Esophagus muscularis mucosa (tissue), 4 donors: Measurements from ENCODE around the gene GALNT6. TPM values are rescaled to one million over a fixed set of nuclear protein-coding genes. Genes with fewer than 3 reads are reported as not detected.
"Not testable (repeated sequence)": the region's sequence is repeated elsewhere in the genome, so short reads cannot be mapped to it uniquely, and the experiment has no call there.

Experiments
- DNase-seq: peaks from one replicate; pipeline ENCODE4 v3.0.0-alpha.2; 2017; ENCODE audit errors: extremely low spot score
- H3K27ac ChIP-seq, 4 donors: fragments of 200-600 bp; sonication (generic); replicated peaks in 1 of 4; 1 replicate in 3 of 4; 2 replicates in 1 of 4; pipeline ENCODE4 v1.5.1; 2016 to 2019; ENCODE audit warnings: mild to moderate bottlenecking in 1 of 4
- H3K27me3 ChIP-seq, 4 donors: fragments of 200-600 bp; sonication (generic); one replicate each; pipeline versions ENCODE4 v1.5.1 to v1.6.0; 2016 to 2019
- H3K36me3 ChIP-seq, 4 donors: fragments of 200-600 bp; sonication (generic); one replicate each; pipeline ENCODE4 v1.5.1; 2016 to 2019
- H3K4me1 ChIP-seq, 4 donors: fragments of 200-600 bp; sonication (generic); one replicate each; pipeline ENCODE4 v1.5.1; 2016 to 2019
- H3K4me3 ChIP-seq, 4 donors: fragments of 200-600 bp; sonication (generic); 1 replicate in 2 of 4; 2 replicates in 2 of 4; pipeline ENCODE4 v1.5.1; 2016 to 2019; ENCODE audit warnings: mild to moderate bottlenecking in 4 of 4, moderate library complexity in 1 of 4
- H3K9me3 ChIP-seq, 4 donors: fragments of 200-600 bp; sonication (generic); 1 replicate in 3 of 4; 2 replicates in 1 of 4; pipeline ENCODE4 v1.5.1; 2016 to 2019
- EP300 ChIP-seq: sonication (generic); formaldehyde crosslinking; IDR thresholded peaks from one replicate; pipeline ENCODE4 v1.6.1; 2017; ENCODE audit warnings: antibody characterized with exemption
- POLR2A ChIP-seq: fragments of 450-650 bp; IDR thresholded peaks from one replicate; pipeline ENCODE4 v1.6.1; 2017; ENCODE audit warnings: antibody characterized with exemption, moderate library complexity, mild to moderate bottlenecking, low read depth
- POLR2AphosphoS5 ChIP-seq, 2 donors: sonication (generic); formaldehyde crosslinking; IDR thresholded peaks; one replicate each; pipeline ENCODE4 v1.6.1; 2017; ENCODE audit warnings: antibody characterized with exemption in 2 of 2
- WGBS: methylation state at CpG from one replicate; pipeline ENCODE4 v1.1.5; 2018; 5-methylcytosine and 5-hydroxymethylcytosine counted together
- intact Hi-C: fragments of 100-400 bp; cut with DNase I; formaldehyde crosslinking; loops from one replicate; pipeline ENCODE4 v1.15.1; 2023
- total RNA-seq, 4 donors: library from RNA; depleted of rRNA; stranded (reverse); fragments of >200 nt; gene quantifications; one replicate each; pipeline versions ENCODE4 v1.1.0 to v1.2.1, GENCODE V29; 2016
- TF ChIP-seq, protein P1 (sequence below), 3 experiments: fragments of 200-600 bp in 2 of 3; fragments of 450-650 bp in 1 of 3; sonication (generic) in 2 of 3; IDR thresholded peaks; one replicate each; pipeline ENCODE4 v1.5.1; 2017 to 2019; ENCODE audit warnings: antibody characterized with exemption in 3 of 3, mild to moderate bottlenecking in 2 of 3, moderate library complexity in 1 of 3

Gene GALNT6
- total RNA-seq, 4 donors from 2014 or later = 1.4 to 5.8 (median 3.1) TPM

DNA sequence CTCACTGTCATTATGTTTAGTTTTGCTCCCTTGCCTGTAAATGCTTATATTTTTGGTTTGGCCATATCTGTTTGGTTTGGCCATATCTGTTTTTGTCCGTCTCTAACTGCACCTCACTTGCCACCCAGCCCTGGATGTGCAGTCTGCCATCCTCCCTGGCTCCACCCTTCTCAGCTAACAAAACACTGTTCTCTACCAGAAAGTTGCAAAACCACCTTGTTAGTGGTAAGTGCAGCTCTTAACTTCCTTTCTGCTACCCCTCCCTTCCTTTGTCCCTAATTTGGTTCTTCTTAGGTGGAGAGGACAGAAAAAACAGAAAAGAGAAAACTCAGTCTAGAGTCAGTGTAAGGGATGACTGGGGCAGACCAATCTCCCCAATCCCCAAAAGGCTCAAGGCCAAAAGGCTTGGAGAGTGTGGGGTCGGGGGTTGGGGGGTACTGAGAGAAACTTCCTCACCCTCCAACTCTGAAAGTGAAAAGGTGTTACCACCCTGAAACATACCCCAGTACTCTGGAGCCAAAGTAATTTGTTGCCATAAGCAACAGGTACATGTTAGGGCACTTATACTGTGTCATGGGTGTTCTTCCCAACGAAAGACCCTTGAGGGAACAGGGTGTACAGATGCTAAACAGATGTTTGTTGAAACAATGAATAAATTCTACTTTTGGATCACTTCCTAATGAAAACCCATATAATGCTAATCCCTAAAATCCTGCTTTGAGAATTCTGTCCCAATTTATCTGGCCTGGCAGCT is 72.2 kb downstream of the GALNT6 start:
- WGBS = 58% methylated on average over 3 of the region's 3 CpGs
- Histone ChIP-seq H3K36me3 (no peaks in the 10 kb centered on the region), H3K4me1 (no peaks in the 10 kb centered on the region), H3K27ac (no peak overlapping the region), H3K4me3 (no peak overlapping the region), H3K27me3 (peaks cover 0 to 10% (median 0%) of the 10 kb centered on the region in 4 donors), H3K9me3 (no peaks in the 10 kb centered on the region)
- DNase-seq = no peak
- TF ChIP-seq, protein P1, sequence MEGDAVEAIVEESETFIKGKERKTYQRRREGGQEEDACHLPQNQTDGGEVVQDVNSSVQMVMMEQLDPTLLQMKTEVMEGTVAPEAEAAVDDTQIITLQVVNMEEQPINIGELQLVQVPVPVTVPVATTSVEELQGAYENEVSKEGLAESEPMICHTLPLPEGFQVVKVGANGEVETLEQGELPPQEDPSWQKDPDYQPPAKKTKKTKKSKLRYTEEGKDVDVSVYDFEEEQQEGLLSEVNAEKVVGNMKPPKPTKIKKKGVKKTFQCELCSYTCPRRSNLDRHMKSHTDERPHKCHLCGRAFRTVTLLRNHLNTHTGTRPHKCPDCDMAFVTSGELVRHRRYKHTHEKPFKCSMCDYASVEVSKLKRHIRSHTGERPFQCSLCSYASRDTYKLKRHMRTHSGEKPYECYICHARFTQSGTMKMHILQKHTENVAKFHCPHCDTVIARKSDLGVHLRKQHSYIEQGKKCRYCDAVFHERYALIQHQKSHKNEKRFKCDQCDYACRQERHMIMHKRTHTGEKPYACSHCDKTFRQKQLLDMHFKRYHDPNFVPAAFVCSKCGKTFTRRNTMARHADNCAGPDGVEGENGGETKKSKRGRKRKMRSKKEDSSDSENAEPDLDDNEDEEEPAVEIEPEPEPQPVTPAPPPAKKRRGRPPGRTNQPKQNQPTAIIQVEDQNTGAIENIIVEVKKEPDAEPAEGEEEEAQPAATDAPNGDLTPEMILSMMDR (IDR thresholded peaks at IDR 0.05) = no peak
- TF ChIP-seq POLR2A (no peak), EP300 (no peak), POLR2AphosphoS5 (IDR thresholded peaks at IDR 0.05) (no peak)
- intact Hi-C loops = no loop called here

DNA sequence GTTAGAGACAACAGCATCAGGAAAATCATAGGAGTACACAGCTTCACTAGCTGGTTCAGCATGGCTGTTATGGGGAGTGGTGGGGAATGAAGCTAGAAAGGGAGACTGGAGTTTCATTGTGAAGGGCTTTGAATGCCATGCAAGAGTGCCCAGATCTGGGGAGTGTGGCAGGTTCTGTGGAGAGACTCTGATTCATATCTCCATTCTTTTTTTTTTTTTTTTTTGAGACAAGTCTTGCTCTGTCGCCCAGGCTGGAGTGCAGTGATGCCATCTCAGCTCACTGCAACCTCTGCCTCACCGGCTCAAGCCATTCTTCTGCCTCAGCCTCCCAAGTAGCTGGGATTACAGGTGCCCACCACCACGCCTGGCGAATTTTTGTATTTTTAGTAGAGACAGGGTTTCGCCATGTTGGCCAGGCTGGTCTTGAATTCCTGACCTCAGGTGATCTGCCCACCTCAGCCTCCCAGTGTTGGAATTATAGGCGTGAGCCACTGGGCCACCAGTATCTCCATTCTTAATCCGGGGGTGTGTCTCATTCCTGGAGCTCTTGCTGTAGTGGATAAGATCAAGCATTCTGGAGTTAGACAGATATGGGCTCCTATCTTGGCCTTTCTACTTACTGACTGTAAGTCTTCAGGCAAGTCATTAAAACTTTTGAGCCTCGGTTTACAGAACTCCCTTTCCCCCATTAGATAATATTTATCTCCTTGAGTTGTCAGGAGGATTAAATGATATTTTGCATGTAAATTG is 73.0 kb downstream of the GALNT6 start:
- DNase-seq, H3K4me3 ChIP-seq, H3K4me1 ChIP-seq, H3K27ac ChIP-seq, H3K36me3 ChIP-seq, H3K9me3 ChIP-seq, H3K27me3 ChIP-seq, intact Hi-C loops: not testable (repeated sequence)
- 92% methylated on average over 8 of the region's 8 CpGs for WGBS

DNA sequence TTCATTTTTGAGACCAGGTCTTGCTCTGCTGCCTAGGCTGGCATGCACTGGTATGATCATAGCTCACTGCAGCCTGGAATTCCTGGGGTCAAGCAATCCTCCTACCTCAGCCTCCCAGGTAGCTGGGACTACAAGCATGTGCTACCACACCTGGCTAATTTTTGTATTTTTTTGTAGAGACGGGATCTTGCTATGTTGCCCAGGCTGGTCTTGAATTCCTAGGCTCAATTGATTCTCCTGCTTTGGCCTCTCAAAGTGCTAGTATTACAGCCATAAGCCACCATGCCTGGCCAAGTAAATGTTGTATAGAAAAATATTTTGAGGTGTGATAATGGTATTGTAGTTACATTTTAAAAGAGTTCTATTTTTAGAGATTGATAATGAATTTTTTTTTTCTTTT is 79.8 kb downstream of the GALNT6 start:
- Histone ChIP-seq H3K4me1 (no peaks in the 10 kb centered on the region), H3K27me3 (no peaks in the 10 kb centered on the region), H3K4me3 (no peak overlapping the region), H3K27ac (no peak overlapping the region), H3K36me3 (no peaks in the 10 kb centered on the region), H3K9me3 (no peaks in the 10 kb centered on the region)
- intact Hi-C loops = no loop called here
- 95% methylated on average over 1 of the region's 1 CpG for WGBS
- TF ChIP-seq, protein P1 (IDR thresholded peaks at IDR 0.05) = no peak
- TF ChIP-seq POLR2A (no peak), POLR2AphosphoS5 (IDR thresholded peaks at IDR 0.05) (no peak), EP300 (no peak)
- DNase-seq = no peak

DNA sequence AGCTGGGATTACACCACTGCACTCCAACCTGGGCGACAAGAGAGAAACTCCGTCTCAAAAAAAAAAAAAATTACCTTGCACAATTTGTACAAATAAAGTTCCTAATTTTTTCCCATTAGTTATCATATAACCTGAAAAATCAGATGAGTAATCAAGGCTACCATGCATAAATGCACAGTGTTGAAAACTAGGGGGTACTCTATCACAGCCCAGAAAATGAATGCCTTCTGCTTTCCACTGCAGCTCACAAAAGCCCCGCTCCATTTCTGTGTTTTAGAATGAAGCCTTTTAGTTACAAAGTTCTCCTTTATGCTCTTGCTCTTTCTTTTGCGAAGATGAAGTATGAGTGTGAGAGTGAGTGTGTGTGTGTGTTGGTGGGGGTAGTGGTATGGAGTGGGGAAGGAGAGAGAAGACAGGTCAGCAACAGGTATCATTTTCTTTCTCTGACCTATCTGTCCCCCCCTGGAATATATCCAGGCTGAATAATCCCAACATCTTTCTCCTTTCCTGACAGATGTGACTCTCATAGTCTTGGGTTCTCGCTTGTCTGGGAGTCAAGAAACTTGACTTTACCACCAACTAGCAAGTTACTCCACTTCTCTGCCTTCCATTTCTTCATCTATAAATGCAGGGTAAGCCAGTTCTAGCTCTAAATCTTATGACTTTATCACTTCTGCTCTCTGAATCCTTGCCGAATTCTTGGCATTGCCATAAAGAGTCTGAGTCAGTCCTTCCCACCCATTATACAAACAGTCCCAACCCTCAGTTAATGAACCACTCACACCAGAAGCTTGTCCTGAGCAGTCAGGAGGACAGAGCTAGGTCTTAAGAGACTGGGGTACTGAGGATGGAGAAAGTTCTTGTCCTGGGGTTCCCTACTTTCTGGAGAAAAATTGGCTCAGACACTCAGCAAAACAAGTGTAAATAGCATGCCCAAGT is 83.3 kb downstream of the GALNT6 start:
- no peaks in the 10 kb centered on the region for H3K9me3 ChIP-seq
- TF ChIP-seq POLR2A = no peak
- TF ChIP-seq, protein P1 (IDR thresholded peaks at IDR 0.05) = no peak
- no peak for TF ChIP-seq EP300
- TF ChIP-seq POLR2AphosphoS5 (IDR thresholded peaks at IDR 0.05) = no peak
- no peak for DNase-seq
- no peaks in the 10 kb centered on the region for H3K36me3 ChIP-seq
- no peak overlapping the region for H3K4me3 ChIP-seq
- no peak overlapping the region for H3K27ac ChIP-seq
- intact Hi-C loops = no loop called here
- H3K4me1 ChIP-seq = no peaks in the 10 kb centered on the region
- 79% methylated on average over 6 of the region's 6 CpGs for WGBS
- no peaks in the 10 kb centered on the region for H3K27me3 ChIP-seq

DNA sequence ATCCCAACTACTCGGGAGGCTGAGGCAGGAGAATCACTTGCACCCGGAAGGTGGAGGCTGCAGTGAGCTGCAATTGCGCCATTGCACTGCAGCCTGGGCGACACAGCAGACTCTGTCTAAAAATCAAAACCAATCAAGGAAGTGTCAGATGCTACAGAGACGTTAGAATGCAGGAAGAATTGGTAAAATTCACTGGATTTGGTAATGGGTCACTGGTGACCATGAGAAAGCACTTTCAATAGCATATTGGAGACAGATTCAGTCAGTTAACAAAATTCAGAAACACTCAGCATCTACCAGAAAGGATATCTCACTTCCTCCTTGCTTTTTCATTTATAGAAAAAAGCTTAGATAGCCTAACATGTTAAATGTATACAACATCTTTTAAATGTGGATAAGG is 84.7 kb downstream of the GALNT6 start:
- Histone ChIP-seq H3K27ac (no peak overlapping the region), H3K4me3 (no peak overlapping the region), H3K36me3 (no peaks in the 10 kb centered on the region), H3K27me3 (peaks cover 0 to 5% (median 0%) of the 10 kb centered on the region in 4 donors), H3K4me1 (no peaks in the 10 kb centered on the region), H3K9me3 (no peaks in the 10 kb centered on the region)
- intact Hi-C loops = no loop called here
- no peak for TF ChIP-seq EP300
- no peak for TF ChIP-seq POLR2A
- TF ChIP-seq, protein P1 (IDR thresholded peaks at IDR 0.05) = no peak
- no peak for DNase-seq
- 80% methylated on average over 5 of the region's 5 CpGs for whole genome bisulfite sequencing
